Transverse colon (tissue), 4 donors: Measurements from ENCODE around the gene PTPN7.

Experiments
- EP300 ChIP-seq: sonication (generic); formaldehyde crosslinking; IDR thresholded peaks from one replicate; pipeline ENCODE4 v1.6.1; 2017; ENCODE audit warnings: antibody characterized with exemption, low read depth
- POLR2A ChIP-seq: fragments of 450-650 bp; IDR thresholded peaks from one replicate; pipeline ENCODE4 v1.6.1; 2016; ENCODE audit warnings: antibody characterized with exemption, mild to moderate bottlenecking, moderate library complexity
- POLR2AphosphoS5 ChIP-seq, 3 donors: sonication (generic); formaldehyde crosslinking; IDR thresholded peaks; one replicate each; pipeline ENCODE4 v1.6.1; 2016; ENCODE audit warnings: antibody characterized with exemption in 3 of 3
- TF ChIP-seq, protein P1 (sequence below), 5 experiments: fragments of 200-600 bp in 3 of 5; fragments of 450-650 bp in 2 of 5; sonication (generic) in 3 of 5; IDR thresholded peaks; 1 replicate in 2 of 5; 2 replicates in 3 of 5; pipeline ENCODE4 v1.5.1; 2016 to 2017; ENCODE audit warnings: antibody characterized with exemption in 5 of 5, inconsistent platforms in 3 of 5, mild to moderate bottlenecking in 2 of 5, moderate library complexity in 1 of 5

DNA sequence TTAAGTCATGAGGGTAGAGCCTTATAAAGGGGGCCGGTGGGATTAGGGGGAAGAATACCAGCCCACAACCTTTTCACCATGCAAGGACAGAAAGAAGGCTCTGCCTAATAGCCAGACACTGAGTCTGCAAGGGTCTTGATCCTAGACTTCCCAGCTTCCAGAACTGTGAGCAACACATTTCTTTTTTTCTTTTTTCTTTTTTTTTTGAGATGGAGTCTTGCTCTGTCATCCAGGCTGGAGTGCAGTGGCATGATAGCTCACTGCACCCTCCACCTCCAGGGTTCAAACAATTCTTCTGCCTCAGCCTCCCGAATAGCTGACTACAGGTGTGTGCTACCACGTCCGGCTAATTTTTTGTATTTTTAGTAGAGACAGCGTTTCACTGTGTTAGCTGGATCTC, 14.1 kb downstream of the PTPN7 start:
- TF ChIP-seq, protein P1, sequence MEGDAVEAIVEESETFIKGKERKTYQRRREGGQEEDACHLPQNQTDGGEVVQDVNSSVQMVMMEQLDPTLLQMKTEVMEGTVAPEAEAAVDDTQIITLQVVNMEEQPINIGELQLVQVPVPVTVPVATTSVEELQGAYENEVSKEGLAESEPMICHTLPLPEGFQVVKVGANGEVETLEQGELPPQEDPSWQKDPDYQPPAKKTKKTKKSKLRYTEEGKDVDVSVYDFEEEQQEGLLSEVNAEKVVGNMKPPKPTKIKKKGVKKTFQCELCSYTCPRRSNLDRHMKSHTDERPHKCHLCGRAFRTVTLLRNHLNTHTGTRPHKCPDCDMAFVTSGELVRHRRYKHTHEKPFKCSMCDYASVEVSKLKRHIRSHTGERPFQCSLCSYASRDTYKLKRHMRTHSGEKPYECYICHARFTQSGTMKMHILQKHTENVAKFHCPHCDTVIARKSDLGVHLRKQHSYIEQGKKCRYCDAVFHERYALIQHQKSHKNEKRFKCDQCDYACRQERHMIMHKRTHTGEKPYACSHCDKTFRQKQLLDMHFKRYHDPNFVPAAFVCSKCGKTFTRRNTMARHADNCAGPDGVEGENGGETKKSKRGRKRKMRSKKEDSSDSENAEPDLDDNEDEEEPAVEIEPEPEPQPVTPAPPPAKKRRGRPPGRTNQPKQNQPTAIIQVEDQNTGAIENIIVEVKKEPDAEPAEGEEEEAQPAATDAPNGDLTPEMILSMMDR (IDR thresholded peaks at IDR 0.05): no peak
- TF ChIP-seq EP300: no peak
- no peak for TF ChIP-seq POLR2A
- no peak for TF ChIP-seq POLR2AphosphoS5 (IDR thresholded peaks at IDR 0.05)
